Renal pelvis (tissue), 4 donors: ENCODE measurements around the gene TBC1D3B. TPM values are rescaled to one million over a fixed set of nuclear protein-coding genes. Genes with fewer than 3 reads are reported as not detected.
"Not testable (repeated sequence)": the region's sequence is repeated elsewhere in the genome, so short reads cannot be mapped to it uniquely, and the experiment has no call there.

Source experiments
- DNase-seq: peaks from one replicate; pipeline ENCODE4 v3.0.0-alpha.2; 2013
- polyA plus RNA-seq, 3 donors: library from polyadenylated mRNA; unstranded; fragments of 120-200 nt; gene quantifications; one replicate each; pipeline ENCODE4 v1.2.1, GENCODE V29; 2013; ENCODE audit not compliant: insufficient read length in 3 of 3

Gene TBC1D3B
- polyA plus RNA-seq, 3 donors: 8.0 to 22.9 (median 13.6) TPM

DNA sequence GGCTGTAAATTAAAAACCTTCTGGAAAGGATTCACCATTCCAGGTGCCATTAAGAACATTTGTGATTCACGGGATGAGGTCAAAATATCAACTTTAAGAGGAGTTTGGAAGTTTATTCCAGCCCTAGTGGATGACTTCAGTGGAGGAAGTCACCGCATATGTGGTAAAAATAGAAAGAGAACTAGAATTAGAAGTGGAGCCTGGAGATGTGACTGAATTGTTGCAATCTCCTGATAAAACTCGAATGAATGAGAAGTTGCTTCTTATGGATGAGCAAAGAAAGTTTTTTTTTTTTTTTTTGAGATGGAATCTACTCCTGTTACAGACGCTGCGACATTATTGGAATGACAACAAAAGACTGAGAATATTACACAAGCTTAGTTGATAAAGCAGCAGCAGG lies 46.1 kb downstream of the TBC1D3B start:
- DNase-seq: no peak

GRCh38 chr17:36129616-36130015 lies 46.8 kb downstream of the TBC1D3B start:
- no peak for DNase-seq

- DNase-seq: no peak
Observed at GRCh38 chr17:36128411-36128978, 47.9 kb downstream of the TBC1D3B start.

DNA sequence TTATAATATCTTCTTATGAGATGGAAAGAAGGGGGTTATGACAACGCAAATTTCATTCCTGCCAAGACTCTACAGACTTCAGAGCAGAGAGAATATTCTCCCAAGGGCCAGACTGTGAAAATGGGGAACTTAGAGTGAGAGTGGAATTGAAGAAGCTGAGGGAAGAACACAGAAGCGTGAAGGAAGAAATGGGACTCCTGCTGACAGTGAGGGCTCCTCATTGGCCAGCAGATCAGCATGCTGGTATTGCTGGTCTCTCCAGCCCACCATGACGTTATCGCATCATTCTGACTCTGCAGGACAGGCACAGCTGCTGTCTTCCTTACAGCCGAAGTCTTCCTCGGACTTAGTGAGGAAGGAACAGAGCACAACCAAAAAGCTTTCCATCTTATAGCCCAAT lies 48.5 kb downstream of the TBC1D3B start:
- DNase-seq: no peak

- no peak for DNase-seq
Observed at GRCh38 chr17:36127199-36127893, 49.1 kb downstream of the TBC1D3B start.

GRCh38 chr17:36124879-36125824 lies 51.3 kb downstream of the TBC1D3B start:
- DNase-seq: no peak

GRCh38 chr17:36123431-36123830 lies 53.0 kb downstream of the TBC1D3B start:
- no peak for DNase-seq

- DNase-seq: not testable (repeated sequence)
Observed at GRCh38 chr17:36121099-36121498, 55.3 kb downstream of the TBC1D3B start.

GRCh38 chr17:36120221-36120620 lies 56.2 kb downstream of the TBC1D3B start:
- no peak for DNase-seq

GRCh38 chr17:36118477-36119353 lies 57.7 kb downstream of the TBC1D3B start:
- DNase-seq: no peak

- no peak for DNase-seq
Observed at GRCh38 chr17:36117505-36118382, 58.7 kb downstream of the TBC1D3B start.

Other genes starting within 250 kb of the TBC1D3B start
- 1 to 10 TPM; 2.5 to 4.0 (median 3.6) TPM for gene RDM1, start 245.9 kb downstream of the TBC1D3B start, polyA plus RNA-seq
- gene LYZL6, start 232.9 kb downstream of the TBC1D3B start, polyA plus RNA-seq: not detected
- gene CCL16, start 195.1 kb downstream of the TBC1D3B start, polyA plus RNA-seq: under 1 TPM; 0.17 to 0.42 (median 0.30) TPM
- gene CCL14, start 189.9 kb downstream of the TBC1D3B start, polyA plus RNA-seq: 10 to 100 TPM; 18.3 to 23.1 (median 22.1) TPM
- 10 to 100 TPM in 1 of 3 donors, 1 to 10 TPM in 2; 5.2 to 10.5 (median 6.9) TPM for gene CCL15, start 175.1 kb downstream of the TBC1D3B start, polyA plus RNA-seq
- under 1 TPM in 1 of 3 donors, not detected in 2; 0.56 TPM for gene CCL23, start 158.7 kb downstream of the TBC1D3B start, polyA plus RNA-seq
- gene CCL18, start 112.4 kb downstream of the TBC1D3B start, polyA plus RNA-seq: not detected
- gene CCL3, start 86.5 kb downstream of the TBC1D3B start, polyA plus RNA-seq: 1 to 10 TPM in 2 of 3 donors, under 1 TPM in 1; 0.65 to 2.6 (median 1.9) TPM
- 1 to 10 TPM in 1 of 3 donors, under 1 TPM in 2; 0.73 to 1.3 (median 0.88) TPM for gene CCL4, start 72.8 kb downstream of the TBC1D3B start, polyA plus RNA-seq
- under 1 TPM; 0.65 to 0.73 (median 0.69) TPM for gene CCL3L1, start 20.1 kb upstream of the TBC1D3B start, polyA plus RNA-seq
- gene CCL4L2, start 34.4 kb upstream of the TBC1D3B start, polyA plus RNA-seq: under 1 TPM; 0.53 to 0.84 (median 0.83) TPM
- 1 to 10 TPM in 1 of 3 donors, under 1 TPM in 1, not detected in 1; 0.33 to 1.7 TPM for gene TBC1D3I, start 87.9 kb upstream of the TBC1D3B start, polyA plus RNA-seq
- not detected for gene TBC1D3G, start 147.2 kb upstream of the TBC1D3B start, polyA plus RNA-seq
- 1 to 10 TPM in 1 of 3 donors, not detected in 2; 9.8 TPM for gene TBC1D3H, start 211.8 kb upstream of the TBC1D3B start, polyA plus RNA-seq